Adipocyte (in vitro differentiated cells): ENCODE data around the gene PPM1L.

Experiments used
- DNase-seq: peaks from one replicate; pipeline ENCODE4 v3.0.0-alpha.2; 2015; ENCODE audit warnings: low read depth
- H3K27me3 ChIP-seq: replicated peaks from 2 replicates; pipeline ENCODE4 v1.7.0; 2013; ENCODE audit warnings: mild to moderate bottlenecking, low read length, moderate library complexity; ENCODE audit not compliant: control insufficient read depth, insufficient read depth
- H3K36me3 ChIP-seq: 2 replicates; pipeline ENCODE4 v1.7.0; 2013; ENCODE audit warnings: low read length, mild to moderate bottlenecking, moderate library complexity; ENCODE audit not compliant: control insufficient read depth, insufficient read depth, severe bottlenecking
- H3K4me1 ChIP-seq: 2 replicates; pipeline ENCODE4 v1.7.0; 2013; ENCODE audit warnings: mild to moderate bottlenecking, low read length, moderate library complexity; ENCODE audit not compliant: control insufficient read depth, insufficient read depth
- H3K4me3 ChIP-seq: 2 replicates; pipeline ENCODE4 v1.7.0; 2013; ENCODE audit warnings: mild to moderate bottlenecking, low read length, moderate library complexity
- H3K9ac ChIP-seq: 2 replicates; pipeline ENCODE4 v1.7.0; 2013; ENCODE audit warnings: mild to moderate bottlenecking, low read length, moderate library complexity
- H3K9me3 ChIP-seq: 2 replicates; pipeline ENCODE4 v1.7.0; 2013; ENCODE audit warnings: mild to moderate bottlenecking, low read length, moderate library complexity; ENCODE audit not compliant: control insufficient read depth

PPM1L gene

DNA sequence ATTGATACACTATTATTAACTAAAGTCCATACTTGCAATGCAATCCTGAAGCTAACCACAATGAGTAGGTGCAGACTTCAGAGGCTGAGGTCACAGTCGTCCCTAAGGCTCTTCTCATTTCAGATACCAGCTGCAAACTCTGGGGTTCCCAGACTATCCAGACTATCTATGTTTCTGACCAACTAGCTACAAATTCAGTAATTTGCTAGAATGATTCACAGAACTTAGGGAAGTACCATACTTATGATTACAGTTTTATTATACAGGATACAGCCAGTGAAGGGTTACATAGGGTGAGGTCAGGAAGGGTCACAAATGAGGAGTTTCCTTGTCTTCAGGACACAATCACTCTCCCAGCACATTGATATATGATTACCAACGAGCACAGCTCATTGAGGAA is 36.5 kb downstream of the PPM1L start:
- Histone ChIP-seq H3K4me1 (peaks cover 21% of the 10 kb centered on the region), H3K9me3 (peaks cover 3% of the 10 kb centered on the region), H3K9ac (no peak overlapping the region), H3K4me3 (no peak overlapping the region), H3K27me3 (no peaks in the 10 kb centered on the region), H3K36me3 (no peaks in the 10 kb centered on the region)
- no peak for DNase-seq

DNA sequence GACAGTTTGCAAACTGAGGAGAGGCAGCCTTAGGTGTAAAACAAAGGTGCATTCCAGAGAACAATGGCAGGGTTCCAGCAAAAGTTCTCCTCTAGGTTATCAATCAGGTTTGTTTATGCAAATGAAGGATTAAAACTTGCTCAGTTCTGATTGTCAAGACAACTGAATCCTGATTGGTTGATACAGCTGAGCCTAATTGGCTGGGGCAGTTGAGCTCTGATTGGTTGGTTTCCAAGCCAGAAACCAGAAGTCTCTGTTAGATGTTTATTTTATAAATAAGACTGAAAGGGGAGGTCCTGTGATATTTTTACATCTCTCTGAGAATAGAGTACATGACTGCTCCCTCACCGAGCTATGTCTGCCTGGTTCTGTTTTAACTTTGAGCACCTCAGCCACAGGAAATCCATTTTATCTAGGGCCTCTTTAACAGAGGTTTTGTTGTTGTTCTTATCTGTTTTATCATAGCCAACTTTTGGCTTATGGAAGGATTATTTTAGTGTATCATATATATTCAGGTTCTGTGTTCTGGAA is 37.8 kb downstream of the PPM1L start:
- H3K27me3 ChIP-seq = no peaks in the 10 kb centered on the region
- H3K4me1 ChIP-seq = peaks cover 24% of the 10 kb centered on the region
- H3K9ac ChIP-seq = no peak overlapping the region
- H3K36me3 ChIP-seq = no peaks in the 10 kb centered on the region
- H3K9me3 ChIP-seq = no peaks in the 10 kb centered on the region
- H3K4me3 ChIP-seq = no peak overlapping the region
- DNase-seq = no peak

DNA sequence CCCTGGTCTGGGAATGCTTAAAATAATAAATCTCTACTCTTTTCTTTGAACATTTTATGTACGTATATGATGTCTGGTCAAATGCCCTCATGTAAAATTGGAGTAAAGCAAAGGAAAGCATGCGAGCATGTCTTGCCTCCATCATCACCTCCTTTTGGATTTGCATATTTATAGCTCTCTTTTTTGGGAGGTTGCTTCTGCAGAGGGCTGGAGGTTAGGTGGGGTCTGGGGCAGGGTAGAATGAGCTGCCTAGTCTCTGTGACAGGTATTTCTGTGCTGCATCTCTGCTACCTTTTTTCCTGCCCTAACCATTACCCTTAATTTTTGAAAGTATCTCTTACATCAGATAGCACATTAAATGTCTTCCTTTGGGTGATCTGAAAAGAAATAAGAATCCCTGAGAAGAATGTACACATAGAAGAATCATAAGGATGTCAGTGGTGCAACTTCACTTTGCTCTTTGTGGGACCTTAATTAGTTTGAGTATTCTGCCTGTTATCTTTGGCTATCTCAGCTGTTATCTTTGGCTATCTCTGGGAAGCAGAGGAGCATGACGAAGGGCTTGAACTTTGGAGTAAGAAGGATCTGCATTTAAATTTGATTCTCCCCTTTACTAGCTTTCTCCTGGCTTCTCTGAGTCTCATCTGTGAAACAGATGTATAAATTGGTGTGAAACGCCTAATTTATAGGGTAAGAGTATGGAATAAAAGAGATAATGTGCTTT is 40.2 kb downstream of the PPM1L start:
- no peaks in the 10 kb centered on the region for H3K36me3 ChIP-seq
- H3K27me3 ChIP-seq = no peaks in the 10 kb centered on the region
- H3K9me3 ChIP-seq = no peaks in the 10 kb centered on the region
- H3K4me1 ChIP-seq = peaks cover 29% of the 10 kb centered on the region
- no peak for DNase-seq
- H3K9ac ChIP-seq = no peak overlapping the region
- peak overlapping the region; percentile 49 for H3K4me3 ChIP-seq

DNA sequence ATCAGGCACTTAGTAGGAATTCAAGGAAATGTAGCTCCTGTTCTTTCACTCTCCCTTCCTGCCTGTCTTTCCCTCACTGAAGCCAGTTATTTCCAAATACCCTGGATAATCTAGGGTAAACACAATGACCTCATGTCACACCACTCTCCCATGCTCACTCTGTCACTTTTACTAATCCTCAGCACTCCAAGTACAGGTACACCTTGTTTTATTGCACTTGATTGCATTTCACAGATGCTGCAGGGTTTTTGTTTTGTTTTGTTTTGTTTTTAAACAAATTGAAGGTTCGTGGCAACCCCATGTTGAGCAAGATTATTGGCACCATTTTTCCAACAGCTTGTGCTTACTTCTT is 40.8 kb downstream of the PPM1L start:
- Histone ChIP-seq H3K9me3 (no peaks in the 10 kb centered on the region), H3K4me1 (peaks cover 34% of the 10 kb centered on the region), H3K9ac (no peak overlapping the region), H3K4me3 (peak overlapping the region; percentile 49), H3K36me3 (no peaks in the 10 kb centered on the region), H3K27me3 (no peaks in the 10 kb centered on the region)
- no peak for DNase-seq

DNA sequence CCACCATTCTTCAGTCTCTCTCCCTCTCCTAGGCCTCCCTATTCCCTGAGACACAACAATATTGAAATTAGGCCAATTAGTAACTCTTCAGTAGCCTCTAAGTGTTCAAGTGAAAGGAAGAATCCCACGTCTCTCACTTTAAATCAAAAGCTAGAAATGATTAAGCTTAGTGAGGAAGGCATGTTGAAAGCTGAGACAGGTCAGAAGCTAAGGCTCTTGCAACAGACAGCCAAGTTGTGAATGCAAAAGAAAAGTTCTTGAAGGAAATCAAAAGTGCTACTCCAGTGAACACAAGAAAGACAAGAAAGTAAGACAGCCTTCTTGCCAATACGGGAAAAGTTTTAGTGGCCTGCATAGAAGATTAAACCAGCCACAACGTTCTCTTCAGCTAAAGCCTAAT is 41.3 kb downstream of the PPM1L start:
- no peaks in the 10 kb centered on the region for H3K36me3 ChIP-seq
- no peak overlapping the region for H3K9ac ChIP-seq
- H3K4me1 ChIP-seq = peaks cover 39% of the 10 kb centered on the region
- no peak for DNase-seq
- no peaks in the 10 kb centered on the region for H3K27me3 ChIP-seq
- H3K9me3 ChIP-seq = no peaks in the 10 kb centered on the region
- H3K4me3 ChIP-seq = no peak overlapping the region

DNA sequence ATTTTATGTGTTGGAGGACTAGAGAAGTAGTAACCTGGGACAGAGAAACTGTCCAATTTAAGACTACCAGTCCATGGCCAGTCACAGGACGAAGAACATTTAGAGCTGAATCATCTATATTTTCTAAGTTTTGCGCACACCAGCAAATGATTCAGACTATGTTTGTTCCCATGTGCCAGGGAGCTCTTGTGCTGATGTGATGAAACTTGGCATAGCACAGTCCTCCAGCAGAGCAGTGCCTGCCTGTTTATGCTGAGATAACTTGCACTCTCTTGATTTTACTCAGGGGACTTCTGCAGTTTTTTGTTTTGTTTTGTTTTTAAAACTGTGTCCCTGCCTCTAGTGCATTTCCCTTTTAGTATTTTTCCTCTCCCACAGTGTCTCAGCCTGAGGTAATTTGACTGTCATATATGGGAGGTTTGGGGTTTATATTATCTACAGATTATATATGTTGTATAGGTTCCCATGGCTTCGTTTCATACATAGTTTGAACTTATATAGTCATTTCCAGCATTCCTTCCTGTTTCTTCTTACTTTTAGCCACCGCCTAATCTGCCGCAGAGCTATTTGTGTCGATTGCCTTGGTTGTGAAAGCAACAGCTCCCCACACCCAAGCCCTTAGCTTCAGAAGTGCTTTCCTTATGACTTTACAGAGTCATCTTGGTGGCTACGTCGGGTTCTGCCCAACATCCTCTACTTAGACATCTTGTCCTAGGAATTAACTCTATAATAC is 45.5 kb downstream of the PPM1L start:
- H3K9ac ChIP-seq = peak overlapping the region; percentile 77
- H3K36me3 ChIP-seq = no peaks in the 10 kb centered on the region
- no peaks in the 10 kb centered on the region for H3K9me3 ChIP-seq
- H3K27me3 ChIP-seq = no peaks in the 10 kb centered on the region
- DNase-seq = peak; percentile 36
- H3K4me1 ChIP-seq = peaks cover 42% of the 10 kb centered on the region
- H3K4me3 ChIP-seq = peak overlapping the region; percentile 78

DNA sequence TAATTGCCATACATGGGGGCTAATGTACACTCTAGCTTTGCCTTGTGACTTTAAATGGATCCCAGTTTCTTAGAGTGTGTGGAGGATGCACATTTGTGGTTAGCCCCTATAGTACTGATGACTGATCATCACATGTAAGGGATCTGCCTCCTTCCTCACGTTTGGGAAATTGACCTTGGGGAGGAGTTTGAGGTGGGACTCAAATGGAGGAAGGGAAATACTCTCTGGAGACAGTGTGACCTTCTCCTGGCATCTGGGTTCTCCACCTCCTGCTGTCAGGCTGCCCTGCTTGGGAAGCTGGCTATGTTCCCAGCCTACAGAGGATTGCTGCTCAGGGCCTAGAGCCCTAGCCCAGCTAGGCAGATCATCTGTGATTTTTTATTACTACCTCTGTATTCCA is 48.7 kb downstream of the PPM1L start:
- no peaks in the 10 kb centered on the region for H3K9me3 ChIP-seq
- DNase-seq = peak; percentile 14
- H3K9ac ChIP-seq = no peak overlapping the region
- H3K4me3 ChIP-seq = no peak overlapping the region
- no peaks in the 10 kb centered on the region for H3K36me3 ChIP-seq
- peaks cover 43% of the 10 kb centered on the region for H3K4me1 ChIP-seq
- H3K27me3 ChIP-seq = no peaks in the 10 kb centered on the region

DNA sequence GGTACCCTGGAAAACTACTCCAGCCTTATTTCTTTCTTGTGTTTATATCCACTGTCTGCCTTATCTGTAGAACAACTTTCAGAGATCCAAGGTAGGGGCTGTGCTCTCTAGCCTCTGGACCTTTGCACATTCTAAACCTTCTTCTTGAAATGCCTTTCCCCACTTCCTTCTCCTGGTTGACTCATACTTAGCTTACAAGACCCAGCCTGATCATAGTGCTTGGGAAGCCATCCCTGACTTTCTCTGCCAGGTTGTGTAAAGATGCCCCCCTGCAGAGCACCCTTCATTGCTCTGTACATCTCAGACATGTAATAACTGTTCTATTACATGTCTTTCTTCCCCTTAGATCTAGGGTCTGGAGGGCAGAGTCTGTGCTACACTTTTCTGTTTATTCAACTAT is 50.1 kb downstream of the PPM1L start:
- Histone ChIP-seq H3K9me3 (no peaks in the 10 kb centered on the region), H3K27me3 (no peaks in the 10 kb centered on the region), H3K9ac (no peak overlapping the region), H3K36me3 (no peaks in the 10 kb centered on the region), H3K4me1 (peaks cover 47% of the 10 kb centered on the region), H3K4me3 (no peak overlapping the region)
- DNase-seq = no peak

DNA sequence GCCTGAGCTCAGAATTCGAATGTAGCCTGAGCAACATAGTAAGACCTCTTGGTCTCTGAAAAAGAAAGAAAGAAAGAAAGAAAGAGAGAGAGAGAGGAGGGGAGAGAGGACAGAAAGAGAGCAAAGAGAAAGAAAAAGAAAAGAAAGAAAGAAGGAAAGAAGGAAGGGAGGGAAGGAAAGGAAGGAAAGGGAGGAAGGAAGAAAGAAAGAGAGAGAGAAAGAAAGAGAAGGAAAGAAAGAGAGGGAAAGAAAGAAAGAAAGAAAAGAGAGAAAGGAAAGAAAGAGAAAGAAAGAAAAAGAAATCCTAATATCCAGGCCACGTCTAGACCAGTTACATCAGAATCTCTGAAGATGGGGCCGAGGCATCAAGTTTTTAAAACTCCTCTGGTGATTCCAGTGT is 50.7 kb downstream of the PPM1L start:
- Histone ChIP-seq H3K4me1 (peaks cover 48% of the 10 kb centered on the region), H3K36me3 (no peaks in the 10 kb centered on the region), H3K27me3 (no peaks in the 10 kb centered on the region), H3K4me3 (no peak overlapping the region), H3K9ac (no peak overlapping the region), H3K9me3 (no peaks in the 10 kb centered on the region)
- DNase-seq = no peak

DNA sequence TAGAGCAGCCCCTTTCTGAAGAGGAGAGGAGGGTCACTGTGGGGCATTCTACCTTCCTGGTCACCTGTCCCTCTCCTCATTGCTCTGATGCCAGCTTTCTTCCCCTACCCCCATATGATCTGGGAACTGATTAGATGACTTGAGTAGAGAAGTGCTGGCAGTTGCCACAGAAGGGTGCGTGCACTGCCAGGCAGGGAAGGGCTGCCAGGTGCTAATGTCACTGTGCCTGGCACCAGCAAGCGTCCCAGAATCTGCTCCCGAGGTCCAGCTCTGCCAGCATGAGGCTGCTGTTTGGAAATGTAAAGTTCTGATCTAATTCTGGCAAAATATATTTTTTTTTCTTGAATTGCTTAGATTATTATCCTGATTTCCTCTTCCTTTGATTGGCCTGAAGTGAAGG is 52.8 kb downstream of the PPM1L start:
- Histone ChIP-seq H3K4me3 (no peak overlapping the region), H3K4me1 (peaks cover 47% of the 10 kb centered on the region), H3K36me3 (no peaks in the 10 kb centered on the region), H3K9me3 (no peaks in the 10 kb centered on the region), H3K27me3 (no peaks in the 10 kb centered on the region), H3K9ac (no peak overlapping the region)
- DNase-seq = no peak

DNA sequence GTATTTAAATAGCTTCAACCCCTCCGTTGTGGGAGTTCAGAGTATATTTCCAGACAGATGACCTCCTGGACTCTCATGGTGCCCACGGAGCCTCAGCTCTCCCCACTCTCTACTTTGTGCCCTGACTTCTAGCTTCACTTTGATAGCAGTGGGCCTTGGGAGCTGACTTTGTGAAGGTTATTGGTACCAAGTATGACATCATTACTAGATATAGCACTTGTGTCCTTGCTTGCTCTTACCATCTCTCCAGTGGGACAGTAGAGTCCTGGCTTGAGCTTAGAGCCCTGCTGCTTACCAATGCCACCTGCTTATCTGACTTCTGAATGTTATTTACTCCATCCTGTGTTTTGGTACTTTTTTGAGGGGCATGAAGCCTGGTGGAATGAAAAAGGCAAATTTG is 53.4 kb downstream of the PPM1L start:
- Histone ChIP-seq H3K36me3 (no peaks in the 10 kb centered on the region), H3K9me3 (no peaks in the 10 kb centered on the region), H3K27me3 (no peaks in the 10 kb centered on the region), H3K4me3 (no peak overlapping the region), H3K4me1 (peaks cover 47% of the 10 kb centered on the region), H3K9ac (no peak overlapping the region)
- no peak for DNase-seq
